GM12891 (cell line): ENCODE measurements around the gene ZNF282.

Source experiments
- POLR2A ChIP-seq: IDR thresholded peaks from 2 replicates; pipeline ENCODE4 v1.6.1; 2011; ENCODE audit warnings: low read depth, low read length, control low read depth
- SPI1 ChIP-seq: IDR thresholded peaks from 2 replicates; pipeline ENCODE4 v1.6.1; 2011; ENCODE audit warnings: low read depth, low read length, control low read depth
- TAF1 ChIP-seq: IDR thresholded peaks from 2 replicates; pipeline ENCODE4 v1.6.1; 2011; ENCODE audit warnings: low read depth, low read length, control low read depth

GRCh38 chr7:149194799-149195179 lies 557 bp upstream of the ZNF282 start:
- TF ChIP-seq TAF1 (no peak), POLR2A (no peak), SPI1 (no peak)
